ENCODE measurements around the gene MZB1.
A peak's percentile ranks its signal among the peaks of the same experiment; 100 is the strongest.

Gene MZB1

GRCh38 chr5:139389701-139390638, at the start of gene MZB1:
Gene MZB1, minus strand, starts transcription at chr5:139389913. Its CDS starts 57 bp downstream, at chr5:139389856.
- peak; percentile 54 for DNase-seq (ENCODE audit: low read depth)

DNA sequence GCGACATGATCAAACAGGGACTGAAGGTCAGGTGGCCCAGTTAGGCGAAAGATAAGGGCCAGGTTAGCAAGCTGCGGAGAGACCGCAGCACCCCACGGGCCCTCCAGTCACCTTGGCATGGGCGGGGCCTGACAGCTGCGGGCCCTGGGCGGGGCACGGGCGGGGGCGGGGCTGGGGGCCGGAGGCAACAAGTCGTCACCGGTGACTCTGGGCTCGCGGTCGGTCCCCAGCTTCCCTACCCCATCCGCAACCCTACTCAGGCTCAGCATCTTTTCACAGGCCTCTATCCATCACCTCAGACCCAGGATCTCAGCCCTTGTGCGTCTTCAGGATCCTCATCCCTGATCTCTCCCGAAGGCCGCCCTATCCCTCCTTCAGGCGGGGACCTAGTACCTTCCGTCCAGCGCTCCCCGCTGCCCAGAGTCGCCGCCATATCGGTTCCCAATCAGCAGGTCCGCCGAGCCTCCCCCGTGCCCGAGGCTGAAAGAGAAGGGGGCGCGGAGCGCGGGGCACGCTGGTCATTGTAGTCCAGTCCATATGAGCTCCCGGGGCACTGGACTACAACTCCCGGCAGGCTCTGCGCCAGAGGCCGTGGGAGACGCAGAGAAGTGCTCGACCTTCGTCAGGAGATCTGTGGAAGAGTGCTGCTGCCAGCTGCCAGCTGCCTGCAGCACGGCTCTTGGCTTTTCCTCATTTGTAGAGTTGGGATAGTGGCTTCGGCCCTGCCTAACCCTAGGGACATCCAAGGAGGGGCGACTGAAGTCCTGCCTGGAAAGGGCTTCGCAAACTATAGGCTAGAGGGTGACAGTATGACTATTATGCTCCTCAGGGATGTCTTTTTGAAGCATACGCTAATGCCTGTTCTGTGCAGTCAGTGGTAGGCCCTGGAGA, 49.5 kb upstream of the MZB1 start, which contains the start of gene DNAJC18:
DNAJC18 (minus strand) TSS at position 513 of the 891 bp plus-strand sequence; CDS start at position 433, 80 bp downstream.
- peak; percentile 90 for DNase-seq (ENCODE audit: low read depth)

GRCh38 chr5:139438707-139439012, 48.9 kb upstream of the MZB1 start:
- DNase-seq (ENCODE audit: low read depth), result no peak

- DNase-seq (ENCODE audit: low read depth), result no peak
These were observed 46.0 kb upstream of the MZB1 start for GRCh38 chr5:139435676-139436075.

DNA sequence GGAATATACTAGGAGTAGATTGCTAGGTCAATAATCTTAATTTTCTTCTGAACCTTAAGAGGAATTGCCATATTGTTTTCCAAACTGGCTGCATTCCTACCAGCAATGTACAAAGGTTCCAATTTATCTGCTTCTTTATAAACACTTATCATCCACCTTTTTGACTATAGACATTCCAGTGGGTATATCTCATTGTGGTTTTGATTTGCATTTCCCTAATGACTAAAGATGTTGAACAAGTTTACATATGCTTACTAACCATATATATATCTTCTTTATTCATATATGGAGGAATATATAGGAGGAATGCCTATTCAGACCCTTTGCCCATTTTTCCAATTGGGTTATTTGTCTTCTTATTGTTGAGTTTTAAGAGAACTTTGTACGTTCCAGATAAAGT, 42.0 kb upstream of the MZB1 start:
- DNase-seq (ENCODE audit: low read depth), result no peak

- DNase-seq (ENCODE audit: low read depth), result no peak
These were observed 40.3 kb upstream of the MZB1 start for GRCh38 chr5:139430015-139430414.

DNA sequence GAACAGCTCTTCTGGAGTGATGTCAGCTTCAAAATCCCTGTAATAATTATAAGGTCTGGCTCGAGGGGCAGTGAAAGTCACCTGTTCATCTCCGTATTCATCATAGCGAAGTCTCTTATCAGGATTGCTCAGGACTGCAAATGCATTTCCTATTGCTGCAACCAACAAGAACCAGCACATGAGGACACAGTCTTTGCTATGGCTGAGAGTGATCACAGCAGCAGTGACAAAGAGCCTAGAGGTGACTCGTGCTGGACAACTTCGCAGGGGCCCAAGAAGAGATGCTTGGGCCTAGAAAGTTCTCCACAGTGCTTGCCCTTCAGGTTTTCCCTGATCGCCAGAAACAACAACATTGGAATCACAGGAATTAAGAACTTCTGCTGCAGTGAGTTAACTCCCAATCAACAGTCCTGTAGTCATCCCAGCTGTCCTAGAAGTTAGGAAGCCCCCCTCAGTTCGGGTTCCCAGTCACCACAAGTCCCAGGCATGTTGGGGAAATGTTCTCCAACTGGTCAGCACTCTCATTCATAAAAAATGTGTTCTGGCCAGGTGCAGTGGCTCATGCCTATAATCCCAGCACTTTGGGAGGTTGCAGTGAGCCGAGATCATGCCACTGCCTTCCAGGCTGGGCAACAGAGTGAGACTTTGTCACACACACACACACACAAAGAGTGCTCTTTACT, 36.6 kb upstream of the MZB1 start:
- DNase-seq (ENCODE audit: low read depth), result no peak

- no peak for DNase-seq (ENCODE audit: low read depth)
These were observed 35.8 kb upstream of the MZB1 start for GRCh38 chr5:139425497-139425896.

DNA sequence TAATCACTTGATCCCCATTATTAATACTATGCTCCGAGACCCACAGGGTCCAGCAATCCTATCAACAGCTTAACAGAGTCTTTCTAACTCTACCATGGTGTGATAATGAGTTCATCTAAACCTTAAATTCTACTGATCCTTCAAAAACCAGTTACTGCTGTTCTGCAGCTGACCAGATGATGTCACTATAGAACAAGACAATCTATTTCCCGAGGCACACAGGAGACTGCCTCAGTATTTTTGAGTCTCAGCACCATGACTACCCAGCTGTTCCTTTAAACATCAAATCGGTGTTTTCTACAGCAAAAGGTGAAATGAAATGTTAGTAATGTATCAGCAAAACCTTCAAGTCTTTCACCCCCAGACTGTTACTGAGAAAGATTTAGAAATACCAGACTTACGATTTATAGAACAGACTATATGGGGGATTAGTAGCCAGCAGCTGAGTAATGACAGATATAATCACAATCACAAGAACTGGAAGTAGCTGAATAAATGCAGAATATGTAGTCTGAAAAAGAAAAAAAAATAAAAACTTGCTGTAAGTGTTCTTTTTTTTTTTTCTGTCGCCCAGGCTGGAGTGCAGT, 32.7 kb upstream of the MZB1 start:
- DNase-seq (ENCODE audit: low read depth), result no peak

DNA sequence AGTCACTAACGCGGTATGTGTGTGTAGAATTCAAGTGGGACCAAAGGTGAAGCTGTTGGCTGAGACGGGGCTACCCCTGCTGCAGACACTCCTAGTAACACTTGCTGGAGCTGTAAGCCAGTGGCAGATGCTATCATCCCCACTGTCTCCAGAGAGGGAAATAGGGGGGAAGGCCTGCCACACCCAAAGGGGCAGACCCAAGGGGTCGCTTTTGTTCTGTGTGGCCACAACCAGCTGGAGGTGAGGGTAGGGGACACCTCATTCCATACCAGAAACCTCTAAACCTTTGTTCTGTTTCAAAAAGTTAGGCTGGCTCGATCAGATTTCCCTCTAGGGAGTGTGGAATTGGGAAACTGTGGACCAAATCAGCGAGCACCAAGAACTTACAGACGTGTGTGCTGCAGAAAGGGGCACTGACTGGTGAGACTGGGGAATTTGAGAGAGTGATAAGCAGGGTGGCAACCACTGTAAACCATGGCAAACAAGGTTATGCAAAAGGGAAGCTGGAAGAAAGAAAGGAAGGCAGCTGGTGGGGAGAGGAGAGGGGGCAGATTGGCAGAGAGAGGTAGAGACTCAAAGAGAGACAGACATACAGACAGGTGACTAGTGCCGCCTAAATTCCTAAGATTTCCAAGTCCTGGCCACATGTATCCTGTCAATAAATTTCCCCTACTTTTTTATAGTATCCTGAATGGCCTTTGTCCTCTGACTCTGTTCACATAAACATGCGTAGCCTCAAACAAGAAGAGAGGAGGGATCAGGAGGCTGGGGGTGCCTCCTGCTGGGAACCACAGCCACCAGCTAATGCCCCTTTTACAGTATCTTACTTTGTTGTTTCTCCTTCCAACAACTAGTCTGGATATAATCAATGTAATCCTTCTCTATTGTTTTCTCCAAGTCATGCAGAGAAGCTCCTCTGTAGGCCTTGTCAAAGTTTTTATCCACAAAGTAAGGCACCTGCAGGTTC, 29.8 kb upstream of the MZB1 start:
- DNase-seq (ENCODE audit: low read depth), result no peak

DNA sequence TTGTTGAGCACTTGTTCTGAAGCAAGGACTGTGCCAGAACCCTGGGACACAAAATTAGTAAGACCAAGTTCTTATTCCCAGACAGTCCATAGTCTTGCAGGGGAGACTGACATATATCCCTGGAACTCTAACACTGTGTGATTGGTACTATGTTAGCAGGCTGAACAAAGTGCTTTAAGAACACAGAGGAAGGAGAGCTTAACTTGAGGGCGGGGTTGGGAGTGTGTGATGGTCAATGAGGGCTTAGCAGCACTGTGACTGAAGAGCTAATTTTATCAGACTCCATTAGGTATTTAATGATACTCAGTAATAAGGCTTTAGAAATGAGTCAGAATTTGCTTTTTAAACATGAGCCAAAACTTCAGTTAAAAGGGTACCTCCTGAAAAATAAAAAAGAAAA, 29.1 kb upstream of the MZB1 start:
- DNase-seq (ENCODE audit: low read depth), result no peak

DNA sequence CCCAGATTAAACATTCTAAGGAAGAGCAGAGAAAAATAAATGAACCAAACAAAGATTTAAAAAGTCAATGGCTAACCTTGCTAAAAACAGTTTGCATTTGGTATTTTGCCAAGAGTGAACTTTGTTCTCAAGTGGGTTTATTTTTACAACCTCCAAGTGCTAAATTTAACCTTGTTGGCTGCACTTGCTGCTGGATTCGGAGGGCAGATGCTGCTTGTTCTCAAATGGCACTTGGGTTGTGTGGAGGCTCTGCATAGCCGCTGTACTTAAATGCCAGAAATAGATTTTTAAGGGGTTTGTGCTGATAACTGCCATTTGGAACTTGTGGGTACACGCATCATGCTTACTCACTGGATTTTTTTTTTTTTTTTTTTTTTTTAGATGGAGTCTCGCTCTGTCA, 27.5 kb upstream of the MZB1 start:
- no peak for DNase-seq (ENCODE audit: low read depth)

DNA sequence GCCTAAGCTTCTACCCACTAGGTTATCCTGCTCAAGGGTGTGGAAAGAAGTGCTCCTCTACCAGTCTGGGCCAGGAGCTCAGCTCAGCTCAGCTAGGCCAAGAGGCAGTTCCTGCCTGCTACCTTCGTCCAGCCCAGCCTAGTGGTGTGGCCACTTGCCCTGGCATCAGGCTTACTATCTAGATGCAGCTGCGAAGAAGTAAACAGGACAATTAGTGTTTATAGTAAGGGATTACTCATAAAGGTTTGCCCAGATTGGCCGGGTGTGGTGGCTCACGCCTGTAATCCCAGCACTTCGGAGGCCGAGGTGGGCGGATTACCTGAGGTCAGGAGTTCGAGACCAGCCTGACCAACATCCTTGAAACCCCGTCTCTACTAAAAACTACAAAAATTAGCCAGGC, 26.9 kb upstream of the MZB1 start:
- DNase-seq (ENCODE audit: low read depth), result no peak

GRCh38 chr5:139415869-139416268, 26.2 kb upstream of the MZB1 start:
- no peak for DNase-seq (ENCODE audit: low read depth)

- no peak for DNase-seq (ENCODE audit: low read depth)
These were observed 25.6 kb upstream of the MZB1 start for GRCh38 chr5:139415221-139415861.

DNA sequence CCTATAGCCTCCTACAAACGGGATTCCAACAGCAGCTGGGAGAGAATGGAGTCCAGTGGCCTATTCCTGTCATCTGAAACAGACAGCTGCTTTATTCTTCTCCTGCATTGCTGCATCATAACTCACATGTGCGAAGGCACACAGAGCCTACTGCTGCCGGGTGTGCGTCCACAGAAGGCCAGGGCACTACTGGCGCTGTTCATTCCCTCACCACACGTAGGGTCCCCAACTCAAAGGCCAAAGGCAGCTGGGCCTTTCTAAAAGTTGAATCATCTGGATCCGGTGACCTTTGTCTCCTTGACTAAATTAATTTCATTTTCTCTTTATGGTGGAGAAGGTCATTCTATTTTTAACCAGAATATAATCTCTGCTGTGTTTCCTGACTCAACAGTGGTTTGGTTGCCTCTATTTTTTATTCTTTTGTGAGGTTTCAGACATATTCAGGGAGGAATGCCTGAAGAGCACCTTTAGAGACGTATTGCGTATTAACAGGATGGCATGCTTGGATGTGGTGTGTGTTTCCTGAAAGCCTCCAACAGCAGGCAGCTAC, 24.9 kb upstream of the MZB1 start:
- no peak for DNase-seq (ENCODE audit: low read depth)

- no peak for DNase-seq (ENCODE audit: low read depth)
These were observed 24.2 kb upstream of the MZB1 start for GRCh38 chr5:139413963-139414362.

DNA sequence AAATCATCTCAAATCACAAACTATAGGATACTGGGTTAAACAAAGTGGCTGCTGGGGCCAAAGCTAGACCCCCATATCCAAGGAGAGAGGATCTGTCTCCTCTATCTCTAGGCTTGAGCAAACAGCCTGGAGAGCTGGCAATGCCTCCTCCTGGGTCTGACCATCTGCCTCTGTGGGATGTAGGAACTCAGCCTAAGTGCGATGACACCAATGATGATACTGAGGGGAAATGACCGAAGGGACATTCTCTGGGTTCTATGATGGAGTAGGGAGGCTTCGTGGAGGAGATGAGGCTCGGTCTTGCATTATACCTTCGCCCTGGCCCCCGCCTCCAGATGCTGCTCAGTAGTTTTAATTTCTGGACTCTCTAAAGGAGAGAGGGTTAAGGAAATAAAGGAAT, 23.4 kb upstream of the MZB1 start:
- DNase-seq (ENCODE audit: low read depth), result no peak

GRCh38 chr5:139410993-139411828, 21.5 kb upstream of the MZB1 start:
- DNase-seq (ENCODE audit: low read depth), result no peak
